Panc1 (cell line): ENCODE data around the gene UST. TPM values are rescaled to one million over a fixed set of nuclear protein-coding genes. Genes with fewer than 3 reads are reported as not detected.

Experiments used
- ATAC-seq: fragments of 200-7000 bp; cut with Tn5 transposase; 2 replicates; pipeline ENCODE4 v1.9.1; 2020; ENCODE audit warnings: mild to moderate bottlenecking, moderate library complexity
- BruUV-seq: library from RNA; stranded (reverse); fragments of 400-500 nt; replicated peaks from 2 replicates; lab custom pipeline; 2021; lab: Mats Ljungman, UMichigan
- CTCF ChIA-PET: fragments of 300-600 bp; sonication (Branson Sonifier 250); formaldehyde crosslinking; loops from one replicate; lab custom pipeline; 2022; ENCODE audit warnings: antibody characterized with exemption; lab: Charles Lee
- POLR2A ChIA-PET: fragments of 300-600 bp; sonication (Branson Sonifier 250); formaldehyde crosslinking; loops from one replicate; lab custom pipeline; 2022; ENCODE audit warnings: antibody characterized with exemption; lab: Charles Lee
- DNase-seq: peaks from one replicate; pipeline ENCODE4 v3.0.0-alpha.2; 2010; ENCODE audit warnings: low read depth, low spot score
- H3K27ac ChIP-seq: 2 replicates; pipeline ENCODE4 v1.5.1; 2011; ENCODE audit warnings: mild to moderate bottlenecking, low read length, inconsistent platforms
- H3K27me3 ChIP-seq: fragments of 200-500 bp; sonication (Bioruptor generic); 2 replicates; pipeline ENCODE4 v1.6.0; 2014; ENCODE audit warnings: low read length, inconsistent platforms; ENCODE audit not compliant: control insufficient read depth, insufficient read depth
- H3K36me3 ChIP-seq: fragments of 200-500 bp; sonication (Bioruptor generic); 2 replicates; pipeline ENCODE4 v1.5.1; 2014; ENCODE audit warnings: inconsistent platforms, mild to moderate bottlenecking, low read length, moderate library complexity; ENCODE audit not compliant: control insufficient read depth, insufficient read depth
- H3K4me1 ChIP-seq: 2 replicates; pipeline ENCODE4 v1.5.1; 2011; ENCODE audit warnings: inconsistent platforms, mild to moderate bottlenecking, low read length, moderate library complexity; ENCODE audit not compliant: control insufficient read depth, insufficient read depth
- H3K4me3 ChIP-seq, 2 experiments: 2 replicates each; pipeline ENCODE4 v1.5.1; 2011 to 2012; ENCODE audit warnings: low read depth in 2 of 2, low read length in 2 of 2, mild to moderate bottlenecking in 2 of 2, inconsistent platforms in 1 of 2, moderate library complexity in 1 of 2
- H3K9me3 ChIP-seq: fragments of 200-500 bp; sonication (Bioruptor generic); 2 replicates; pipeline ENCODE4 v1.5.1; 2014; ENCODE audit warnings: low read depth, mild to moderate bottlenecking, inconsistent platforms, low read length, moderate library complexity; ENCODE audit not compliant: control insufficient read depth, insufficient read depth
- POLR2AphosphoS5 ChIP-seq: IDR thresholded peaks from 2 replicates; pipeline ENCODE4 v1.6.1; 2012; ENCODE audit warnings: mild to moderate bottlenecking, low read depth, low read length, moderate library complexity
- SIN3A ChIP-seq: IDR thresholded peaks from 2 replicates; pipeline ENCODE4 v1.6.1; 2012; ENCODE audit warnings: low read depth, mild to moderate bottlenecking, low read length, moderate library complexity, borderline replicate concordance; ENCODE audit not compliant: insufficient read depth
- TCF7L2 ChIP-seq: IDR thresholded peaks from 2 replicates; pipeline ENCODE4 v1.6.1; 2011; ENCODE audit warnings: mild to moderate bottlenecking, low read depth, low read length, inconsistent platforms
- in situ Hi-C: cut with HindIII; loops from 2 replicates; pipeline ENCODE4 v1.10.0; 2016; ENCODE audit warnings: low sequenced_read_pairs, low pct_unique_long_range_greater_than_20kb
- intact Hi-C: fragments of 100-400 bp; cut with micrococcal nuclease; formaldehyde crosslinking; loops from one replicate; pipeline ENCODE4 v1.10.0; 2022; ENCODE audit not compliant: unreplicated experiment
- total RNA-seq: library from RNA; stranded (reverse); gene quantifications from one replicate; pipeline ENCODE4 v1.2.1, GENCODE V29; 2021; ENCODE audit not compliant: unreplicated experiment
- TF ChIP-seq, protein P1 (sequence below): fragments of 450-650 bp; IDR thresholded peaks from 2 replicates; pipeline ENCODE4 v1.5.1; 2017; ENCODE audit warnings: mild to moderate bottlenecking
- TF ChIP-seq, protein P2 (sequence below), 2 experiments: IDR thresholded peaks; 2 replicates each; pipeline ENCODE4 v1.6.1; 2011 to 2012; ENCODE audit warnings: low read depth in 2 of 2, control low read depth in 1 of 2, low read length in 1 of 2, mild to moderate bottlenecking in 1 of 2, moderate library complexity in 1 of 2; ENCODE audit not compliant: insufficient read depth in 1 of 2

UST gene
- total RNA-seq, 1 experiment from 2014 or later, result 0.15 TPM

DNA sequence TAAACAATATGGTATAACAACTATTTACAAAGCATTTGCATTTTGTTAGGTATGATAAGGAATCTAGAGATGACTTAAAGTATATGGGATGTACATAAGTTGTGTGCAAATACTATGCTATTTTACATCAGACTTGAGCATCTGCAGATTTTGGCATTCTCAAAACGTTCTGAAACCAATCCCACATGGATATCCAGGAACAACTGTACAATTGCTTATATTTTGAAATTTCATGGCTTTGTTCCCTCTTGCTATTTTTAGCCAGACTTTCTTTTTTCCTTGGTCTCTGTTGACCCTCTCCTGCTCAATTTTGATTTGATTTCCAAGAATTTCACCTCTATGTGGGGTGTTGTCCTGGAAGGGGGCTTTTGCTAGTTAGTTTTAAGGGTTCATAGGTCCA, 32.9 kb upstream of the UST start:
- H3K36me3 ChIP-seq, result no peaks in the 10 kb centered on the region
- in situ Hi-C loops, result no loop called here
- H3K4me3 ChIP-seq, result no peak overlapping the region
- H3K9me3 ChIP-seq, result no peaks in the 10 kb centered on the region
- CTCF ChIA-PET, result no interaction called here
- ATAC-seq (no peak), DNase-seq (no peak)
- intact Hi-C loops, result no loop called here
- no peak overlapping the region for H3K27ac ChIP-seq
- BruUV-seq, result no TSS peak
- H3K4me1 ChIP-seq, result no peaks in the 10 kb centered on the region
- POLR2A ChIA-PET, result no interaction called here
- TF ChIP-seq TCF7L2, result no peak
- no peak for TF ChIP-seq POLR2AphosphoS5
- TF ChIP-seq, protein P1, sequence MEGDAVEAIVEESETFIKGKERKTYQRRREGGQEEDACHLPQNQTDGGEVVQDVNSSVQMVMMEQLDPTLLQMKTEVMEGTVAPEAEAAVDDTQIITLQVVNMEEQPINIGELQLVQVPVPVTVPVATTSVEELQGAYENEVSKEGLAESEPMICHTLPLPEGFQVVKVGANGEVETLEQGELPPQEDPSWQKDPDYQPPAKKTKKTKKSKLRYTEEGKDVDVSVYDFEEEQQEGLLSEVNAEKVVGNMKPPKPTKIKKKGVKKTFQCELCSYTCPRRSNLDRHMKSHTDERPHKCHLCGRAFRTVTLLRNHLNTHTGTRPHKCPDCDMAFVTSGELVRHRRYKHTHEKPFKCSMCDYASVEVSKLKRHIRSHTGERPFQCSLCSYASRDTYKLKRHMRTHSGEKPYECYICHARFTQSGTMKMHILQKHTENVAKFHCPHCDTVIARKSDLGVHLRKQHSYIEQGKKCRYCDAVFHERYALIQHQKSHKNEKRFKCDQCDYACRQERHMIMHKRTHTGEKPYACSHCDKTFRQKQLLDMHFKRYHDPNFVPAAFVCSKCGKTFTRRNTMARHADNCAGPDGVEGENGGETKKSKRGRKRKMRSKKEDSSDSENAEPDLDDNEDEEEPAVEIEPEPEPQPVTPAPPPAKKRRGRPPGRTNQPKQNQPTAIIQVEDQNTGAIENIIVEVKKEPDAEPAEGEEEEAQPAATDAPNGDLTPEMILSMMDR, result no peak
- TF ChIP-seq SIN3A, result no peak
- TF ChIP-seq, protein P2, sequence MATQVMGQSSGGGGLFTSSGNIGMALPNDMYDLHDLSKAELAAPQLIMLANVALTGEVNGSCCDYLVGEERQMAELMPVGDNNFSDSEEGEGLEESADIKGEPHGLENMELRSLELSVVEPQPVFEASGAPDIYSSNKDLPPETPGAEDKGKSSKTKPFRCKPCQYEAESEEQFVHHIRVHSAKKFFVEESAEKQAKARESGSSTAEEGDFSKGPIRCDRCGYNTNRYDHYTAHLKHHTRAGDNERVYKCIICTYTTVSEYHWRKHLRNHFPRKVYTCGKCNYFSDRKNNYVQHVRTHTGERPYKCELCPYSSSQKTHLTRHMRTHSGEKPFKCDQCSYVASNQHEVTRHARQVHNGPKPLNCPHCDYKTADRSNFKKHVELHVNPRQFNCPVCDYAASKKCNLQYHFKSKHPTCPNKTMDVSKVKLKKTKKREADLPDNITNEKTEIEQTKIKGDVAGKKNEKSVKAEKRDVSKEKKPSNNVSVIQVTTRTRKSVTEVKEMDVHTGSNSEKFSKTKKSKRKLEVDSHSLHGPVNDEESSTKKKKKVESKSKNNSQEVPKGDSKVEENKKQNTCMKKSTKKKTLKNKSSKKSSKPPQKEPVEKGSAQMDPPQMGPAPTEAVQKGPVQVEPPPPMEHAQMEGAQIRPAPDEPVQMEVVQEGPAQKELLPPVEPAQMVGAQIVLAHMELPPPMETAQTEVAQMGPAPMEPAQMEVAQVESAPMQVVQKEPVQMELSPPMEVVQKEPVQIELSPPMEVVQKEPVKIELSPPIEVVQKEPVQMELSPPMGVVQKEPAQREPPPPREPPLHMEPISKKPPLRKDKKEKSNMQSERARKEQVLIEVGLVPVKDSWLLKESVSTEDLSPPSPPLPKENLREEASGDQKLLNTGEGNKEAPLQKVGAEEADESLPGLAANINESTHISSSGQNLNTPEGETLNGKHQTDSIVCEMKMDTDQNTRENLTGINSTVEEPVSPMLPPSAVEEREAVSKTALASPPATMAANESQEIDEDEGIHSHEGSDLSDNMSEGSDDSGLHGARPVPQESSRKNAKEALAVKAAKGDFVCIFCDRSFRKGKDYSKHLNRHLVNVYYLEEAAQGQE (IDR thresholded peaks at IDR 0.05; ENCODE audit: insufficient read depth in 1 of 2, low read depth in 2 of 2, low read length in 1 of 2), result no peak
- no peaks in the 10 kb centered on the region for H3K27me3 ChIP-seq

DNA sequence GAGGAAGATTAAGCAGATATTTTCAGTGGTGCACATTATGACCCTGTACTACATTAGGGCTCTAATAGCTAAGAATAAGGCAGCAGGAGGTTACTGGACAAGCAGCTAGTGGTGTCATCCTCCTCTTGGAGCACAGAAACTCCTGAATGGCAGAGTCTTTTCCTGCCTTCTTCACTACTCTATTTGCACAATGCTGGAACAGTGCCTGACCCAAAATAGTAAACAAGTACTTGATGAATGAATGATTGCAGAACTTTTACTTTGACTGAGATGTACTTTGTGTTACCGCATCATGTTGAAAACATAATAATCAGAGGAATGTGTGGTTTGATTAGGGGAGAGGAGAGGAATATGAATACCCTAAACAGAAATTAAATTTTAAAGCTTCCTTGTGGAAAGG, 30.0 kb upstream of the UST start:
- no TSS peak for BruUV-seq
- Histone ChIP-seq H3K27me3 (no peaks in the 10 kb centered on the region), H3K4me1 (no peaks in the 10 kb centered on the region), H3K36me3 (no peaks in the 10 kb centered on the region), H3K4me3 (no peak overlapping the region), H3K9me3 (no peaks in the 10 kb centered on the region), H3K27ac (no peak overlapping the region)
- CTCF ChIA-PET, result no interaction called here
- no peak for DNase-seq
- ATAC-seq, result no peak
- POLR2A ChIA-PET, result interaction anchor here (0.7 kb wide), 1 partner anchor 14 kb away, joined by 7 read pairs; no protein-coding TSS in a partner anchor
- intact Hi-C loops, result no loop called here
- TF ChIP-seq TCF7L2 (no peak), SIN3A (no peak), POLR2AphosphoS5 (no peak)
- TF ChIP-seq, protein P2 (IDR thresholded peaks at IDR 0.05; ENCODE audit: insufficient read depth in 1 of 2, low read depth in 2 of 2, low read length in 1 of 2), result no peak
- TF ChIP-seq, protein P1, result no peak
- in situ Hi-C loops, result no loop called here
